Endothelial cell of umbilical vein (primary cell): ENCODE measurements around the gene BCL2. TPM values are rescaled to one million over a fixed set of nuclear protein-coding genes. Genes with fewer than 3 reads are reported as not detected.

ENCODE experiments used
- BruUV-seq: library from RNA; stranded (reverse); fragments of 400-500 nt; replicated peaks from 2 replicates; lab custom pipeline; 2021; lab: Mats Ljungman, UMichigan
- CTCF ChIA-PET: fragments of 300-600, 350-600 bp; sonication (Branson Sonifier 250); formaldehyde crosslinking; loops from one replicate; lab custom pipeline; 2021; ENCODE audit warnings: antibody characterized with exemption, inconsistent platforms; lab: Charles Lee
- POLR2A ChIA-PET: fragments of 300-600, 350-600 bp; sonication (Branson Sonifier 250); formaldehyde crosslinking; loops from one replicate; lab custom pipeline; 2021; ENCODE audit warnings: antibody characterized with exemption, inconsistent platforms; lab: Charles Lee
- DNase-seq: peaks from one replicate; pipeline ENCODE4 v3.0.0-alpha.2; 2011; ENCODE audit warnings: low read depth, low spot score
- FAIRE-seq: peaks from 2 replicates; lab custom pipeline; 2011; peaks lifted over from hg19 to GRCh38; lab: Jason Lieb, UNC
- H2AFZ ChIP-seq: 2 replicates; pipeline ENCODE4 v1.6.0; 2012; ENCODE audit warnings: low read depth, low read length, control low read depth, inconsistent platforms
- H3K27ac ChIP-seq: 2 replicates; pipeline ENCODE4 v1.5.1; 2011; ENCODE audit warnings: low read depth, mild to moderate bottlenecking, control low read depth, low read length, moderate library complexity; ENCODE audit not compliant: insufficient read depth
- H3K27me3 ChIP-seq, 2 experiments: 2 replicates each; pipeline versions ENCODE4 v1.6.0 to v1.6.1; 2011; ENCODE audit warnings: low read length in 2 of 2, mixed read lengths in 1 of 2; ENCODE audit not compliant: control insufficient read depth in 2 of 2, insufficient read depth in 2 of 2
- H3K36me3 ChIP-seq, 2 experiments: 2 replicates in 1 of 2; 3 replicates in 1 of 2; pipeline ENCODE4 v1.5.1; 2011; ENCODE audit warnings: low read length in 2 of 2, mild to moderate bottlenecking in 1 of 2, moderate library complexity in 1 of 2; ENCODE audit not compliant: control insufficient read depth in 2 of 2, insufficient read depth in 2 of 2; ENCODE audit errors: extremely low read depth in 1 of 2
- H3K4me1 ChIP-seq: 3 replicates; pipeline ENCODE4 v1.5.1; 2011; ENCODE audit warnings: mild to moderate bottlenecking, low read length; ENCODE audit not compliant: control insufficient read depth, insufficient read depth; ENCODE audit errors: extremely low read depth
- H3K4me2 ChIP-seq: 2 replicates; pipeline ENCODE4 v1.6.1; 2011; ENCODE audit warnings: low read length, control low read depth, mixed read lengths; ENCODE audit not compliant: insufficient read depth
- H3K4me3 ChIP-seq, 3 experiments: fragments of 200-600 bp in 1 of 3; sonication (generic), shearing (Covaris generic) in 1 of 3; replicated peaks in 1 of 3; 2 replicates each; pipeline ENCODE4 v1.5.1; 2011 to 2016; ENCODE audit warnings: control low read depth in 3 of 3, low read length in 3 of 3, mild to moderate bottlenecking in 2 of 3, inconsistent platforms in 1 of 3, low read depth in 1 of 3, moderate library complexity in 1 of 3; ENCODE audit not compliant: insufficient read depth in 1 of 3
- H3K79me2 ChIP-seq: 2 replicates; pipeline ENCODE4 v1.6.0; 2012; ENCODE audit warnings: low read length, inconsistent platforms; ENCODE audit not compliant: control insufficient read depth, insufficient read depth
- H3K9ac ChIP-seq: replicated peaks from 2 replicates; pipeline ENCODE3; 2011; ENCODE audit warnings: low read length, control low read depth; ENCODE audit not compliant: insufficient read depth; ENCODE audit errors: extremely low read depth
- H3K9me1 ChIP-seq: replicated peaks from 3 replicates; pipeline ENCODE4 v1.6.0; 2011; ENCODE audit warnings: mild to moderate bottlenecking, low read length; ENCODE audit not compliant: control insufficient read depth, insufficient read depth; ENCODE audit errors: extremely low read depth
- H3K9me3 ChIP-seq: replicated peaks from 2 replicates; pipeline ENCODE4 v1.5.1; 2012; ENCODE audit warnings: low read length, inconsistent platforms; ENCODE audit not compliant: control insufficient read depth, insufficient read depth
- H4K20me1 ChIP-seq: replicated peaks from 2 replicates; pipeline ENCODE3; 2011; ENCODE audit warnings: mild to moderate bottlenecking, low read length; ENCODE audit not compliant: control insufficient read depth, insufficient read depth; ENCODE audit errors: extremely low read depth
- EZH2 ChIP-seq: IDR thresholded peaks from 2 replicates; pipeline ENCODE4 v1.6.1; 2012; ENCODE audit warnings: borderline replicate concordance, low read depth, mild to moderate bottlenecking, moderate library complexity, low read length, inconsistent platforms; ENCODE audit not compliant: severe bottlenecking
- FOS ChIP-seq: IDR thresholded peaks from 2 replicates; pipeline ENCODE4 v1.6.1; 2011; ENCODE audit warnings: mild to moderate bottlenecking, low read length, moderate library complexity, borderline replicate concordance; ENCODE audit not compliant: insufficient read depth
- GATA2 ChIP-seq: IDR thresholded peaks from 2 replicates; pipeline ENCODE4 v1.7.0; 2011; ENCODE audit warnings: low read depth, mild to moderate bottlenecking, moderate library complexity, mixed read lengths, low read length; ENCODE audit not compliant: insufficient read length, insufficient read depth
- JUN ChIP-seq: IDR thresholded peaks from 2 replicates; pipeline ENCODE4 v1.6.1; 2011; ENCODE audit warnings: borderline replicate concordance, low read depth; ENCODE audit not compliant: insufficient read length, insufficient read depth
- MYC ChIP-seq: IDR thresholded peaks from one replicate; pipeline ENCODE4 v1.6.1; 2011; ENCODE audit warnings: mild to moderate bottlenecking, low read depth, low read length
- POLR2A ChIP-seq: IDR thresholded peaks from 2 replicates; pipeline ENCODE4 v1.6.1; 2012; ENCODE audit warnings: low read depth, mild to moderate bottlenecking, control low read depth, low read length
- POLR2AphosphoS5 ChIP-seq: IDR thresholded peaks from 2 replicates; pipeline ENCODE4 v1.6.1; 2012; ENCODE audit warnings: low read depth, mild to moderate bottlenecking, control low read depth, low read length, moderate library complexity; ENCODE audit not compliant: insufficient read depth
- dilution Hi-C: fragments of 300-500 bp; cut with MboI; formaldehyde crosslinking; loops from one replicate; pipeline ENCODE4 v1.15.0; 2019; ENCODE audit warnings: low sequenced_read_pairs; ENCODE audit not compliant: extremely low pct_ligation_motif_present
- intact Hi-C: fragments of 100-400 bp; cut with micrococcal nuclease; formaldehyde crosslinking; loops from one replicate; pipeline ENCODE4 v1.10.0; 2022
- polyA plus RNA-seq, 4 experiments: library from polyadenylated mRNA; depleted of rRNA in 3 of 4; stranded (reverse) in 3 of 4; unstranded in 1 of 4; fragments of >200 nt; gene quantifications; 2 replicates each; pipeline versions ENCODE4 v1.2.1 to v1.2.3, GENCODE V29; 2011 to 2012; ENCODE audit warnings: missing spikeins in 1 of 4
- total RNA-seq: library from RNA; stranded (reverse); gene quantifications from 2 replicates; pipeline ENCODE4 v1.2.3, GENCODE V29; 2021
- TF ChIP-seq, protein P1 (sequence below): IDR thresholded peaks from 2 replicates; pipeline ENCODE4 v1.6.1; 2011; ENCODE audit not compliant: insufficient read depth, insufficient read length
- TF ChIP-seq, protein P2 (sequence below), 2 donors: IDR thresholded peaks; 1 replicate in 1 of 2; 2 replicates in 1 of 2; pipeline ENCODE4 v1.5.1; 2011; ENCODE audit warnings: low read length in 2 of 2, mild to moderate bottlenecking in 2 of 2, moderate library complexity in 2 of 2, control low read depth in 1 of 2, inconsistent platforms in 1 of 2, low read depth in 1 of 2; ENCODE audit not compliant: insufficient read depth in 1 of 2; ENCODE audit errors: extremely low read depth in 1 of 2

BCL2 gene
- total and polyA plus RNA-seq, 2 donors (not counting 3 experiments of a cell fraction or from before 2014, with no cell fraction given): 0.35 to 5.0 TPM

DNA sequence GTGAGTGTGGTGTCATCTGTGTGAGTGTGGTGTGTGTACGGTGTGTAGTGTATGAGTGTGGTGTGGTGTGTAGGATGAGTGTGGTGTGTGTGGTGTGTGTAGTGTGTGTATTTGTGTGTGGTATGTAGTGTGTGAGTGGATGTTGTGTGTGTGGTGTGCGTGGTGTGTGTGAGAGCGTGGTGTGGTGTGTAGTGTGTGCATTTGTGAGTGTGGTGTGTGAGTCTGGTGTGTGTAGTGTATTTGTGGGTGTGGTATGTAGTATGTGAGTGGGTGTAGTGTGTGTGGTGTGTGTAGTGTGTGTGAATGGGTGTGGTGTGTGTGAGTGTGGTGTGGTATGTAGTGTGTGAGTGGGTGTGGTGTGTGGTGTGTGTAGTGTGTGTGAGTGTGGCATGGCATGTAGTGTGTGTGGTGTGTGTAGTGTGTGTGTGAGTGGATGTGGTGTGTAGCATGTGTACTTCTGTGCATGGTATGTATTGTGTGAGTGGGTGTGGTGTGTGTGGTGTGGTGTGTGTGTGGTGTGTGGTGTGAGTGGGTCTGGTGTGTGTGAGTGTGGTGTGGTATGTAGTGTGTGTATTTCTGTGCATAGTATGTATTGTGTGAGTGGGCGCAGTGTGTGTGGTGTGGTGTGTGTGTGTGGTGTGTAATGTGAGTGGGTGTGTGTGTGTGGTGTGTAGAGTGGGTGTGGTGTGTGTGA, 227.8 kb downstream of the BCL2 start:
- Histone ChIP-seq H3K4me1 (no peaks in the 10 kb centered on the region), H3K79me2 (no peaks in the 10 kb centered on the region), H3K36me3 (no peaks in the 10 kb centered on the region), H3K4me2 (no peak overlapping the region), H3K9ac (no peak overlapping the region), H3K4me3 (no peak overlapping the region), H3K27ac (no peak overlapping the region), H2AFZ (no peak overlapping the region), H3K27me3 (peaks cover 4 to 12% of the 10 kb centered on the region in 2 experiments), H4K20me1 (no peaks in the 10 kb centered on the region), H3K9me3 (no peaks in the 10 kb centered on the region), H3K9me1 (no peaks in the 10 kb centered on the region)
- no peak for DNase-seq
- CTCF ChIA-PET: no interaction called here
- intact Hi-C loops: no loop called here
- TF ChIP-seq POLR2A (no peak), POLR2AphosphoS5 (no peak), GATA2 (no peak), EZH2 (no peak), MYC (no peak), FOS (no peak), JUN (no peak)
- TF ChIP-seq, protein P1, sequence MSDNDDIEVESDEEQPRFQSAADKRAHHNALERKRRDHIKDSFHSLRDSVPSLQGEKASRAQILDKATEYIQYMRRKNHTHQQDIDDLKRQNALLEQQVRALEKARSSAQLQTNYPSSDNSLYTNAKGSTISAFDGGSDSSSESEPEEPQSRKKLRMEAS: no peak
- TF ChIP-seq, protein P2, sequence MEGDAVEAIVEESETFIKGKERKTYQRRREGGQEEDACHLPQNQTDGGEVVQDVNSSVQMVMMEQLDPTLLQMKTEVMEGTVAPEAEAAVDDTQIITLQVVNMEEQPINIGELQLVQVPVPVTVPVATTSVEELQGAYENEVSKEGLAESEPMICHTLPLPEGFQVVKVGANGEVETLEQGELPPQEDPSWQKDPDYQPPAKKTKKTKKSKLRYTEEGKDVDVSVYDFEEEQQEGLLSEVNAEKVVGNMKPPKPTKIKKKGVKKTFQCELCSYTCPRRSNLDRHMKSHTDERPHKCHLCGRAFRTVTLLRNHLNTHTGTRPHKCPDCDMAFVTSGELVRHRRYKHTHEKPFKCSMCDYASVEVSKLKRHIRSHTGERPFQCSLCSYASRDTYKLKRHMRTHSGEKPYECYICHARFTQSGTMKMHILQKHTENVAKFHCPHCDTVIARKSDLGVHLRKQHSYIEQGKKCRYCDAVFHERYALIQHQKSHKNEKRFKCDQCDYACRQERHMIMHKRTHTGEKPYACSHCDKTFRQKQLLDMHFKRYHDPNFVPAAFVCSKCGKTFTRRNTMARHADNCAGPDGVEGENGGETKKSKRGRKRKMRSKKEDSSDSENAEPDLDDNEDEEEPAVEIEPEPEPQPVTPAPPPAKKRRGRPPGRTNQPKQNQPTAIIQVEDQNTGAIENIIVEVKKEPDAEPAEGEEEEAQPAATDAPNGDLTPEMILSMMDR (IDR thresholded peaks at IDR 0.05; ENCODE audit: extremely low read depth in 1 of 2, insufficient read depth in 1 of 2, low read depth in 1 of 2, low read length in 2 of 2): no peak
- no peak for FAIRE-seq
- POLR2A ChIA-PET: no interaction called here
- dilution Hi-C loops: no loop called here
- BruUV-seq: no TSS peak
